Neuronal stem cell (in vitro differentiated cells): Measurements from ENCODE around the gene PLAC1.

Experiments
- DNase-seq: peaks from one replicate; pipeline ENCODE4 v3.0.0-alpha.2; 2013; ENCODE audit warnings: low spot score
- H2AFZ ChIP-seq: one replicate; pipeline ENCODE4 v1.6.1; 2013; ENCODE audit warnings: mild to moderate bottlenecking, low read length, inconsistent platforms
- H2AK5ac ChIP-seq: 2 replicates; pipeline ENCODE4 v1.6.1; 2013; ENCODE audit warnings: low read depth, mild to moderate bottlenecking, inconsistent platforms, low read length, moderate library complexity, mixed read lengths
- H2BK120ac ChIP-seq: 2 replicates; pipeline ENCODE4 v1.6.1; 2013; ENCODE audit warnings: low read depth, mild to moderate bottlenecking, inconsistent platforms, low read length, moderate library complexity, mixed read lengths
- H2BK12ac ChIP-seq: one replicate; pipeline ENCODE4 v1.6.1; 2013; ENCODE audit warnings: low read length, inconsistent platforms
- H2BK15ac ChIP-seq: 2 replicates; pipeline ENCODE4 v1.6.1; 2013; ENCODE audit warnings: mild to moderate bottlenecking, low read length, inconsistent platforms, mixed read lengths
- H2BK5ac ChIP-seq: one replicate; pipeline ENCODE4 v1.6.1; 2013; ENCODE audit warnings: inconsistent platforms, mild to moderate bottlenecking, low read length, moderate library complexity
- H3K14ac ChIP-seq: one replicate; pipeline ENCODE4 v1.6.1; 2013; ENCODE audit warnings: low read length, inconsistent platforms
- H3K18ac ChIP-seq: 2 replicates; pipeline ENCODE4 v1.6.1; 2013; ENCODE audit warnings: low read length, inconsistent platforms
- H3K23ac ChIP-seq: 2 replicates; pipeline ENCODE4 v1.6.1; 2013; ENCODE audit warnings: low read depth, mild to moderate bottlenecking, mixed read lengths, low read length, inconsistent platforms; ENCODE audit not compliant: poor library complexity
- H3K27ac ChIP-seq: replicated peaks from 3 replicates; pipeline ENCODE4 v1.5.1; 2013; ENCODE audit warnings: low read length, inconsistent platforms
- H3K27me3 ChIP-seq, 3 experiments: 2 replicates each; pipeline ENCODE4 v1.6.1; 2013; ENCODE audit warnings: low read length in 3 of 3, mild to moderate bottlenecking in 2 of 3, inconsistent platforms in 1 of 3, low read depth in 1 of 3, mixed read lengths in 1 of 3, moderate library complexity in 1 of 3; ENCODE audit not compliant: control insufficient read depth in 3 of 3, insufficient read depth in 3 of 3
- H3K36me3 ChIP-seq, 2 donors: replicated peaks in 1 of 2; 2 replicates each; pipeline ENCODE4 v1.6.1; 2013; ENCODE audit warnings: low read length in 2 of 2; ENCODE audit not compliant: control insufficient read depth in 2 of 2, insufficient read depth in 2 of 2
- H3K4ac ChIP-seq: 2 replicates; pipeline ENCODE4 v1.6.1; 2013; ENCODE audit warnings: inconsistent platforms, mild to moderate bottlenecking, low read length, moderate library complexity
- H3K4me1 ChIP-seq, 2 donors: 1 replicate in 1 of 2; 2 replicates in 1 of 2; pipeline ENCODE4 v1.6.1; 2013; ENCODE audit warnings: low read length in 2 of 2, low read depth in 1 of 2; ENCODE audit not compliant: control insufficient read depth in 2 of 2, insufficient read depth in 1 of 2
- H3K4me2 ChIP-seq: one replicate; pipeline ENCODE4 v1.6.1; 2013; ENCODE audit warnings: mild to moderate bottlenecking, low read length, inconsistent platforms; ENCODE audit not compliant: insufficient read depth, poor library complexity, severe bottlenecking
- H3K4me3 ChIP-seq, 2 donors: 2 replicates each; pipeline ENCODE4 v1.5.1; 2013; ENCODE audit warnings: low read length in 2 of 2, mild to moderate bottlenecking in 2 of 2, inconsistent platforms in 1 of 2, moderate library complexity in 1 of 2
- H3K79me1 ChIP-seq: one replicate; pipeline ENCODE4 v1.6.1; 2013; ENCODE audit warnings: low read depth, mild to moderate bottlenecking, inconsistent platforms, low read length, moderate library complexity
- H3K9ac ChIP-seq: one replicate; pipeline ENCODE4 v1.6.1; 2013; ENCODE audit warnings: mild to moderate bottlenecking, low read depth, low read length, inconsistent platforms; ENCODE audit not compliant: poor library complexity
- H3K9me3 ChIP-seq, 2 donors: replicated peaks in 1 of 2; 2 replicates each; pipeline versions ENCODE3 to v1.6.1; 2013; ENCODE audit warnings: low read length in 2 of 2, mild to moderate bottlenecking in 2 of 2, inconsistent platforms in 1 of 2, low read depth in 1 of 2, mixed read lengths in 1 of 2, moderate library complexity in 1 of 2; ENCODE audit not compliant: control insufficient read depth in 2 of 2, insufficient read depth in 1 of 2
- H4K8ac ChIP-seq: one replicate; pipeline ENCODE4 v1.6.1; 2013; ENCODE audit warnings: low read depth, mild to moderate bottlenecking, inconsistent platforms, low read length, moderate library complexity
- H4K91ac ChIP-seq: one replicate; pipeline ENCODE4 v1.6.1; 2013; ENCODE audit warnings: low read length, low read depth, mild to moderate bottlenecking, inconsistent platforms; ENCODE audit not compliant: poor library complexity
- WGBS, 2 donors: extraction: QIAGEN DNeasy Blood & Tissue Kit; methylation state at CpG; one replicate each; pipeline ENCODE4 v1.1.7; 2013; ENCODE audit warnings: missing lambda C conversion rate in 2 of 2, mixed read lengths in 1 of 2; ENCODE audit not compliant: insufficient read length in 2 of 2, insufficient replicate concordance in 1 of 2; ENCODE audit errors: extremely low coverage in 2 of 2; 5-methylcytosine and 5-hydroxymethylcytosine counted together

The PLAC1 gene

GRCh38 chrX:134634691-134635090 is 23.6 kb downstream of the PLAC1 start:
- no peak overlapping the region for H2AFZ ChIP-seq
- H4K8ac ChIP-seq, result no peak overlapping the region
- no peaks in the 10 kb centered on the region for H3K36me3 ChIP-seq
- no peak overlapping the region for H3K18ac ChIP-seq
- no peak overlapping the region for H3K14ac ChIP-seq
- no peak overlapping the region for H3K4me2 ChIP-seq
- H3K23ac ChIP-seq, result no peak overlapping the region
- no peak overlapping the region for H3K9ac ChIP-seq
- DNase-seq, result no peak
- no peak overlapping the region for H3K27ac ChIP-seq
- no peak overlapping the region for H3K4me3 ChIP-seq
- no peak overlapping the region for H3K4ac ChIP-seq
- no peaks in the 10 kb centered on the region for H3K27me3 ChIP-seq
- H2BK5ac ChIP-seq, result no peak overlapping the region
- no CpG with 5 or more reads among the region's 5 CpGs for WGBS, 2 donors
- no peak overlapping the region for H2BK15ac ChIP-seq
- no peaks in the 10 kb centered on the region for H3K9me3 ChIP-seq
- no peak overlapping the region for H2BK120ac ChIP-seq
- H3K79me1 ChIP-seq, result no peaks in the 10 kb centered on the region
- no peak overlapping the region for H4K91ac ChIP-seq
- no peak overlapping the region for H2AK5ac ChIP-seq
- no peaks in the 10 kb centered on the region for H3K4me1 ChIP-seq
- no peak overlapping the region for H2BK12ac ChIP-seq

- Histone ChIP-seq H2BK120ac (no peak overlapping the region), H3K36me3 (no peaks in the 10 kb centered on the region), H3K27ac (no peak overlapping the region), H2BK5ac (no peak overlapping the region), H2AFZ (no peak overlapping the region), H2AK5ac (no peak overlapping the region), H3K4ac (no peak overlapping the region), H3K9me3 (no peaks in the 10 kb centered on the region), H2BK15ac (no peak overlapping the region), H3K18ac (no peak overlapping the region), H3K14ac (no peak overlapping the region), H2BK12ac (no peak overlapping the region), H3K9ac (no peak overlapping the region), H4K8ac (no peak overlapping the region), H4K91ac (no peak overlapping the region), H3K4me2 (no peak overlapping the region), H3K79me1 (no peaks in the 10 kb centered on the region), H3K4me3 (no peak overlapping the region), H3K23ac (no peak overlapping the region), H3K27me3 (no peaks in the 10 kb centered on the region), H3K4me1 (no peaks in the 10 kb centered on the region)
- no peak for DNase-seq
Observed at GRCh38 chrX:134633832-134634231, 24.4 kb downstream of the PLAC1 start.

GRCh38 chrX:134633394-134633793 is 24.9 kb downstream of the PLAC1 start:
- Histone ChIP-seq H3K14ac (no peak overlapping the region), H2BK15ac (no peak overlapping the region), H3K4me2 (no peak overlapping the region), H3K36me3 (no peaks in the 10 kb centered on the region), H3K79me1 (no peaks in the 10 kb centered on the region), H2BK5ac (no peak overlapping the region), H3K18ac (no peak overlapping the region), H4K91ac (no peak overlapping the region), H3K9ac (no peak overlapping the region), H2AFZ (no peak overlapping the region), H3K4ac (no peak overlapping the region), H3K27me3 (no peaks in the 10 kb centered on the region), H2AK5ac (no peak overlapping the region), H2BK120ac (no peak overlapping the region), H3K4me3 (no peak overlapping the region), H2BK12ac (no peak overlapping the region), H4K8ac (no peak overlapping the region), H3K4me1 (no peaks in the 10 kb centered on the region), H3K9me3 (no peaks in the 10 kb centered on the region), H3K23ac (no peak overlapping the region), H3K27ac (no peak overlapping the region)
- no peak for DNase-seq
- WGBS, 2 donors, result no CpG with 5 or more reads among the region's 2 CpGs

GRCh38 chrX:134632355-134632754 is 25.9 kb downstream of the PLAC1 start:
- no peaks in the 10 kb centered on the region for H3K4me1 ChIP-seq
- H3K9ac ChIP-seq, result no peak overlapping the region
- no peak overlapping the region for H2BK12ac ChIP-seq
- no peak overlapping the region for H2BK15ac ChIP-seq
- no peak overlapping the region for H4K8ac ChIP-seq
- no peak for DNase-seq
- no CpG with 5 or more reads among the region's 3 CpGs for WGBS, 2 donors
- H2AK5ac ChIP-seq, result no peak overlapping the region
- H3K4ac ChIP-seq, result no peak overlapping the region
- no peak overlapping the region for H3K14ac ChIP-seq
- H3K79me1 ChIP-seq, result no peaks in the 10 kb centered on the region
- H2AFZ ChIP-seq, result no peak overlapping the region
- no peaks in the 10 kb centered on the region for H3K27me3 ChIP-seq
- no peak overlapping the region for H3K23ac ChIP-seq
- no peak overlapping the region for H3K4me2 ChIP-seq
- no peak overlapping the region for H2BK120ac ChIP-seq
- no peak overlapping the region for H2BK5ac ChIP-seq
- H3K27ac ChIP-seq, result no peak overlapping the region
- no peak overlapping the region for H3K18ac ChIP-seq
- no peaks in the 10 kb centered on the region for H3K9me3 ChIP-seq
- no peak overlapping the region for H3K4me3 ChIP-seq
- H3K36me3 ChIP-seq, result no peaks in the 10 kb centered on the region
- no peak overlapping the region for H4K91ac ChIP-seq
